DMS114 treated with DMSO at 0.1 percent for 48 hours (cell line): ENCODE results near the gene NRF1.

ENCODE experiments used
- DNase-seq: peaks from one replicate; lab custom pipeline; 2025; ENCODE audit not compliant: unreplicated experiment; lab: John Stamatoyannopoulos, UW

Gene NRF1

DNA sequence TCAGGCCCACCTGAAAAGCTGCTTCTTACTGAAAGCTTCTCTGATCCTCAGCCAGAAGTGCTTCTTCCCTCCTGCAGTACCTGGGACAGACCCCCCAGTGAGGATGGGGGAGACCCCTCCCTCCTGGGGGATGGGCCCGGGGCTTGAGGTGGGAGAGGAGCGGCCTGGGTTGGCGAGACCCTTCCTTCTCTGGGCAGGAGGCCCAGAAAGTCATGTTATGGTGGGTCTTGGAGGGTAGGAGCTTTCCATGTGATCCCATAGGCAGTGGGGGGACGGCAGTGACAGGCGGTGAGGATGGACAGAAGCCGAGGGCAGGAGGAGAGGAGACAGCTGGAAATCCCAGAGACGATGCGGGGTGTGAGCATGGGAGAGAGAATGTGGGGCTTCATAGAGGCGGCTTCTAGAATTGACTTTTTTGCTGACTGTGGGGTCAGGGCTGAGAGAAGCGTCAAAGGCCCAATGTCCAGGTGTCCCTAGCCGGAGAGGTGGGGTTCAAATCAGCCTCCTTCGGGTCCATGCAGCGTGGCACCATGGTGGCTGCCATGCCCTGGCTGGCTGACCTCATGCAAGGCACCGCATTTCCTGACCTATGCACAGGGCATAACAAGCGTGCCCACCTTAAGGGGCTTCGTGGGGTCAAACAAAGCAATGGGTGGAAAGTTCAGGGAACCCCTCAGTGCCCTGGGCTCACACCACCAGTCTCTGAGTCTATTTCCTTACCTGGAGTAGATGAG is 187.3 kb downstream of the NRF1 start:
- no peak for DNase-seq

DNA sequence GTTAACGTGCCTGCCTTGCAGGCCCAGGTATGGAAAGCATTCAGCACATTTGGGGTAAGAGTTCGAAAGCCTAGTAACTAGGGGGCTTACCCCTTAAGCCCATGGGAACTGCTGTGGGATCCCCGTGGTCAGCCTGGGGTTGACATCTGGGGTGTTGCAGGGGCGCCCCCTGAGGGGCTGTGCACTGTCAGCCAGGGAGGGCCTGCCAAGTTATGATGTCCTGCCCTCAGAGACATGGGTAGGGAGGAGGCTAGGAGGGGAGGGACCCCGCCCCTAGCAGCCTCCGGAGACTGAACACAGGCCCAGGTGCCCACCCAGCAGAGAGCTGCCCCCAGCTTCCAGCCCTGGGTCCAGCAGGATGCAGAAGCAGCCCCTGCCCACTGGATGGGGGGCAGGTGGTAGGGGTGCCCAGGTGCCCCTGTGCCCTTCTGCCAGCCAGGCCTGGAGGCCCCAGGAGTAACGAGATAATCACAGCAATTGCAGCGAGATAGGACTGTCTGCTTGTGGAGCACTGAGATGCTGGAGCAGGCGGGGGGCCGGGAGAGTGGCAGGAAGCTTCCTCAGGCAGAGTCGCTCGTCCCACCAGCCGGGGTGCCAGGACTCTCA is 187.9 kb downstream of the NRF1 start:
- DNase-seq, result no peak

DNA sequence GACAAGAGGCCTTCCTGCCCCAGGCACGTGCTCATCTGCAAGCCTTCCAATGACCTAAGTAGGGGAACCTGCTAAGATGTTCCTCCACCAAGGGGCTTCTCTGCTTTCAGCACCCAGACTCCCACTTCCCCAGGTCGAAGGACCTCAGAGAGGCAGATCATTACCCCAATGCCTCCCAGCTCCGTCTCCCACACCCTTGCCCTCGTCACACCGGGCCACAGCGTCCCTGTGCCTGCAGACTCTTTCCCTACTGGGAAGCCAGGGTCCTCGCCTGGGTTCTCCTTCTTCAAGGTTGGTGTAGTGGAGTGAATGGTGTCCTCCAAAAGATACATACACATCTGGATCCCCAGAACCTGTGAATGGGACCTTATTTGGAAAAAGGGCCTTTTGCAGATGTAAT is 189.4 kb downstream of the NRF1 start:
- DNase-seq, result no peak

DNA sequence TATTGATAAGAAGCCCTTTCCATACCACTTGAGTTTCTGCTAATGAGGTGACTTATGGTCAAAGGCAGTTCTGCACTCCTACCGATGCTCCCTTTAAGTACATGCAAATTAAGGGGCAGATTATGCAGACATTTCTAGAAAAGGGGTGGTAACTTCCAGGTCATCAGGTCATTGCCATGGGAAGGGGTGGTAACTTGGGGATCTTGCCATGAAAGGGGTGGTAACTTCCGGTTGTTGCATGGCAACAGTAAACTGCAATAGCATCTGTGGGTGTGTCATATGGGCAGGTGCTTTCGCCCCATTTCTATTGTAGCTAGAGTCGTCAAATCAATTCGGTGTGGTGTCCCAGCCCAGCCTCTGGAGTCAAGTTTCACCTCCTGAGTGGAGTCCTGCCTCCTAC is 190.4 kb downstream of the NRF1 start:
- DNase-seq, result no peak

DNA sequence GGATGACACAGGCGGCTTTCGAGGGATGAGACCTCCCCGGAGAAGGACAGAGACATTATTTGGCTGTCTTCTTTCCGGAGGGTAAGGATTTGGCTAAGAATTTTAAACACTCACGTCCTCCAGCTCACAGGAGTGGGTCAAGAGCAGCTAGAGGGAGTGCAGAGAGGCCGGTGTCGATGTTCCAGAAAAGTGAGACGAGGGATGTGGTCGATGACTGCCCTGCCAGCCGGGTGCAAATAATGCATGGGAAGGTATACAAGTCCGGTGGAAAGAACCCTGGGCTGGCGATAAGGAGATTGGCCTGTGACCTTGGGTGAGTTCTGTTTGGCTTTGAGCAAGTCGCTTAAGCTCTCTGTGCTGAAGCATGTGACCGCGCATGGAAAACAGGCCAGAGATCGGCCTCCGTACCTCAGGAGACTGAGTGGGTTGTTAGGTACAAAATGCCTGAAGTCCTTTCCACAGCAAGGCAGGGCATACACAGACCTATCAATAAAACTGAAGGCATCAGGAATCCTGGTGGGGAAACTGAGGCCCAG is 192.1 kb downstream of the NRF1 start:
- no peak for DNase-seq

DNA sequence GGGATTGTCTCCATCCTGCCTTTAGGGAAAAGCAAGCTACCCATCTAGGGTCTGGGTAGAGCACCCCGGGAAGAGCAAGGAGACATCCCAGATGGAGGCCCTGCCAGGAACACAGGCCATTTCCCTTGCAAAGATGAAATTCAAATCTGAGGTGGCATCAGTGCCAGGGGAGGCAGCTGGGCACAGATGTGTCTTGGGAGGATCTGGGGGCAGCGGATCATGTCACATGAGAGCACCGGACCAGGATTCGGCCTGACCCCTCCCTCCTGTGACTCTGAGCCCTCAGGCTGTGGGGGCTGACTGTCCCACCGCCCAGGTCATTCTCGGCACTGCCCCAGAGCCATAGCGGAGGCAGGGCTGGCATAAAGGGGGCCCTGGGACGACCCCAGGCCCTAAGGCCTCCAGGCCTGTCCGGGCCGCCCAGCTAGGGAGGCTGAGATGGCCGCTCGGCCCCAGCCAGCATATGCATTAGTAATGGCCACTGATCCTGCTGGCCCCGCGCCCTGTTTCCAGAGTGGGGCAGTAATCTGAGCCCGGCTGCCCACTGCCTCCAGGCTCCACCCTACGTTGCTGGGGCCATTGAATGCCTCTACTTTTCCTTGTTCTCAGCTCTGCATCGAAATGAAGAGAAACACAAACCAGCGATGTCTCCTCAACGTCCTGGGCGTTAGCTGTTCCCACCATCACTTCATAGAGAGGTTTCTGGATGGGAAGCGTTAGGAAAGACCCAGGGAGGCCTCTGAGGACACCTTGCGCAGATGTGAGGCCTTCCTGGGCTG is 192.8 kb downstream of the NRF1 start:
- no peak for DNase-seq

DNA sequence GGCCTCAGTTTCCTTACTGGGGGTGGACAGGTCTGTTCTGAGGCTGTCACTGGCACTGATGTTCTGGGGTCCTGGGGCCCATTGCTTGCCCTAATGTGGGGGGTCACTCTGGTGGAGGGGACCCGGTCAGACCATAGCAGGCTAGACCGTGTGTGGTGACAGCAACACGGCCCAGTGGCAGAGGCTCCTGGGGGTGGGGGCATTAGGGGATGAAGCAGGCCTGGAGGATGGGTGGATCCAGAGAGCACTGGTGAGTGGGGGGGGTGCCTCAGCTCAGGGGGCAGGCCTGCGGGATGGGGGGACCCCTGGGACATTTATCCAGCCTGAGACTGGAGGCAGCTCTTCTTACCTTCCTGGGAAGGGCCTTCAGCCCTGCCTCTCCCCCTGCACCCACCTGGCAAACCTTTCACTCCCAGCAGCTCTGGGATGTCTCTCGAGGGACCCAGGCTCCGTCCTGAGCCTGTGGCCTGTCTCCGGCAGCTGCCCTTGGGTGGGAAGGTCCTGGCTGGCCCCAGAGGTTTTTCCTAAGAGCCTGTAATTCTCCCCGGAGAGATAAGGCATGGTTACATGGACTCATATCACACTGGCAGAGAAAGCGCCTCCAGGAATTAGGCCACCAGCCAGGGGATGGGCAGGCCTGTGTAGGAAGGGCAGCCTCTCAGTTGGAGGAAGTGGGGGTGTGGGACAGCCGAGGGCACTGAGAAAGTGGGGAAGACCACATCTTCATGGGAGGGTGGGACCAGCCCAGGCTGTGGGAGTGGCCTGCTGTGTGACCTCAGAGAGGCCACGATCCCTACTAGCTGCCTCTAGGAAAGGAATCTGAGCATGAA is 193.6 kb downstream of the NRF1 start:
- DNase-seq, result no peak
